Nephron progenitor cell (in vitro differentiated cells): ENCODE results near the gene TIMM10B.
A peak's percentile ranks its signal among the peaks of the same experiment; 100 is the strongest.

Experiments
- DNase-seq: peaks from one replicate; pipeline ENCODE4 v3.0.0; 2021
- H3K27ac Mint-ChIP-seq: 2 replicates; pipeline ENCODE4 v1.8.0; 2021; ENCODE audit warnings: mild to moderate bottlenecking, moderate library complexity, mixed read lengths
- H3K27me3 Mint-ChIP-seq: 2 replicates; pipeline ENCODE4 v1.8.0; 2021; ENCODE audit warnings: mild to moderate bottlenecking, low read depth, mixed read lengths; ENCODE audit not compliant: poor library complexity
- H3K36me3 Mint-ChIP-seq: 2 replicates; pipeline ENCODE4 v1.8.0; 2021; ENCODE audit warnings: low read depth, mixed read lengths
- H3K4me1 Mint-ChIP-seq: 2 replicates; pipeline ENCODE4 v1.8.0; 2021; ENCODE audit warnings: mixed read lengths
- H3K4me3 Mint-ChIP-seq: 2 replicates; pipeline ENCODE4 v1.8.0; 2021; ENCODE audit warnings: mild to moderate bottlenecking, moderate library complexity, mixed read lengths
- H3K9me3 Mint-ChIP-seq: 2 replicates; pipeline ENCODE4 v1.8.0; 2021; ENCODE audit warnings: mild to moderate bottlenecking, moderate library complexity, mixed read lengths
- TF ChIP-seq, protein P1 (sequence below): fragments of 200-600 bp; sonication (generic); IDR thresholded peaks from 2 replicates; pipeline ENCODE4 v1.5.0; 2021; ENCODE audit warnings: antibody characterized with exemption

The TIMM10B gene, protein sequence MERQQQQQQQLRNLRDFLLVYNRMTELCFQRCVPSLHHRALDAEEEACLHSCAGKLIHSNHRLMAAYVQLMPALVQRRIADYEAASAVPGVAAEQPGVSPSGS

DNA sequence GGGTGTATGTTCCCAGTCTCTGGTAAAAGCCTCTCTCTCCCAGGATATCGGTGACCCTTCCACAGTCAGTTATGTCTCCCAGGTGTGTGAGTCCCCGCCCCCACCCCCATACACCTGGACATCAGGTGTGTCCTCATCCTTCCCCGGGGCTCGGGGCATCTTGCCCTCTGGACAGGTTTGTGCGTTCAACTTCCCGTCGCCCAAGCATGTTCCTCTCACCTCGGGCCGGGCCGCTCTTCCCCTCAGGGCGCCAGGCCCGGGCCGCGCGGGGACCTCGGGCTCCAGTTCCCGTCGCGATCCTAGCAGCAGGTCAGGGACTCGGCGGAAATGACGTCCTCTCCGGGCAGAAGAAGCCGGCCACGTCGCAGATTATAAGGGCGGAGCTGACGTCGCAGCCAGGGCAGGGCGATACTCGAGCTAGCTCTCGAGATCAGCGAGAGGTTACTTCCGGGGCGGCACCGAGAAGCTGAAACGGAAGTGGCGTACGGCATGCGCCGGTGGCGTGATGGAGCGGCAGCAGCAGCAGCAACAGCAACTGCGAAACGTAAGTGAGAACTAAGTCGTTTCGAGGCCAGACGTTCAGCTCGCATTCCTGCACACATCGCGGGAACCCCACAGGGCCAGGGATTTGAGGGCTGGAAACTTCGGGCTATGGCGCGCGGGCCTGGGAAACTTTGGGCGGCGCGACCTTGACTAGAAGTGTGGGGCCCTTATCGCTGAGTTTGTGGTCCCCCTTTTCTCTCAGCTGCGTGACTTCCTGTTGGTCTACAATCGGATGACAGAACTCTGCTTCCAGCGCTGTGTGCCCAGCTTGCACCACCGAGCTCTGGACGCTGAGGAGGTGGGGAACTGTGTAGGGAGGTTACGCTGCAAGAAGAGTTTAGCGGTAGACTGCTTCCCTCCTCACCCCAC, at the start of gene TIMM10B, which contains the start of gene ARFIP2:
Gene TIMM10B, plus strand, starts transcription at position 490 of the 912 bp plus-strand sequence. Its CDS starts 16 bp downstream, at position 506.
Gene ARFIP2, minus strand, starts transcription at position 320 of the 912 bp plus-strand sequence. CDS start 910 bp downstream, outside the sequence.
- Mint-ChIP-seq H3K36me3 (peaks cover 34% of the 10 kb centered on the region), H3K27ac (peak within 1 kb of the TSS; percentile 98), H3K4me1 (peaks cover 40% of the 10 kb centered on the region), H3K9me3 (no peaks in the 10 kb centered on the region), H3K4me3 (peak within 1 kb of the TSS; percentile 96), H3K27me3 (no peaks in the 10 kb centered on the region)
- DNase-seq, result peak; percentile 97
- TF ChIP-seq, protein P1, sequence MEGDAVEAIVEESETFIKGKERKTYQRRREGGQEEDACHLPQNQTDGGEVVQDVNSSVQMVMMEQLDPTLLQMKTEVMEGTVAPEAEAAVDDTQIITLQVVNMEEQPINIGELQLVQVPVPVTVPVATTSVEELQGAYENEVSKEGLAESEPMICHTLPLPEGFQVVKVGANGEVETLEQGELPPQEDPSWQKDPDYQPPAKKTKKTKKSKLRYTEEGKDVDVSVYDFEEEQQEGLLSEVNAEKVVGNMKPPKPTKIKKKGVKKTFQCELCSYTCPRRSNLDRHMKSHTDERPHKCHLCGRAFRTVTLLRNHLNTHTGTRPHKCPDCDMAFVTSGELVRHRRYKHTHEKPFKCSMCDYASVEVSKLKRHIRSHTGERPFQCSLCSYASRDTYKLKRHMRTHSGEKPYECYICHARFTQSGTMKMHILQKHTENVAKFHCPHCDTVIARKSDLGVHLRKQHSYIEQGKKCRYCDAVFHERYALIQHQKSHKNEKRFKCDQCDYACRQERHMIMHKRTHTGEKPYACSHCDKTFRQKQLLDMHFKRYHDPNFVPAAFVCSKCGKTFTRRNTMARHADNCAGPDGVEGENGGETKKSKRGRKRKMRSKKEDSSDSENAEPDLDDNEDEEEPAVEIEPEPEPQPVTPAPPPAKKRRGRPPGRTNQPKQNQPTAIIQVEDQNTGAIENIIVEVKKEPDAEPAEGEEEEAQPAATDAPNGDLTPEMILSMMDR, result no peak

DNA sequence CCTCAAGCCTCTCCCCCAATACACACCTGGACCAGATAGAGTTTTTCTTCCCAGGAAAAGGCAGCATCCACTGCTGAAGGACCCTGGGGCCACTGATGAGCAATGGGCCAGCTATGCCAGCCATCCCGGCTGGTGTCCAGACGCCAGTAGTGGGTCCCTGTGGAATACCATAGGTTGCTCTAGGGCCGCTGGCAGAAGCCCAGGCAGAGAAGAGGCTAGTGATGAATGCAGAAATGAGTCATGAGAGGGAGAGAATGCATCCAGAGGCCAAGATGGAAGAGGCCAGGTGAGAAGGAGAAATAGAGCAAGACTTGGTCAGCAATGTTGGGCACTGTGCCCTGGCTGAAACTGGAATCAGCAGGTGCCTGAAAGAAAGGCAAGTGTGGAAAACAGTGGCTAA, 49.4 kb upstream of the TIMM10B start:
- H3K9me3 Mint-ChIP-seq, result no peaks in the 10 kb centered on the region
- no peak for DNase-seq
- no peaks in the 10 kb centered on the region for H3K4me1 Mint-ChIP-seq
- H3K27me3 Mint-ChIP-seq, result peaks cover 14% of the 10 kb centered on the region
- H3K27ac Mint-ChIP-seq, result no peak overlapping the region
- TF ChIP-seq, protein P1, result no peak
- no peaks in the 10 kb centered on the region for H3K36me3 Mint-ChIP-seq
- H3K4me3 Mint-ChIP-seq, result no peak overlapping the region

DNA sequence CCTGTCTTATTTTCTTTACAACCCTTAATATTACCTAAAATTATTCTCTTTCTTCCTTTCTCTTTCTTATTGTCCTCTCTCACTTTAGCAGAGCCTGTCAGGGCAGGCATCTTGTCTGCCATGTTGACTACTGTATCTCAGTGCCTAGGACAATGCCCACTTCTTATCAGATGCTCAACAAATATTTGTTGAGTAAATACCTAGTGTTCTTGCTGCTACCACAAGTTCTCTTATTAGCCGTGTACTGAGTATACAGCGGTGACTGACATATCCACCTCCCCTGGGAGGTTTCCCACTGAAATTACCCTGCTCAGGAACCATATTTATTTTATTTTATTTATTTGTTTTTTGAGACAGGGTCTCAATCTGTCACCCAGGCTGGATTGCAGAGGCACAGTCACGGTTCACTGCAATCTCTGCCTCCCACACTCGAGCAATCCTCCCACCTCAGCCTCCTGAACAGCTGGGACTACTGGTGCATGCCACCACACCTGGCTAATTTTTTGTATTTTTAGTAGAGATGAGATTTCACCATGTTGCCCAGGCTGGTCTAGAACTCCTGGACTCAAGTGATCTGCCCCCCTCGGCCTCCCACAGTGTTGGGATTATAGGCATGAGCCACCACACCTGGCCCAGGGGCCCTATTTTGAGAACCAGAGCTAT, 47.2 kb upstream of the TIMM10B start:
- TF ChIP-seq, protein P1, result no peak
- no peak for DNase-seq
- H3K36me3 Mint-ChIP-seq, result no peaks in the 10 kb centered on the region
- H3K27me3 Mint-ChIP-seq, result peaks cover 6% of the 10 kb centered on the region
- H3K27ac Mint-ChIP-seq, result no peak overlapping the region
- no peaks in the 10 kb centered on the region for H3K9me3 Mint-ChIP-seq
- no peaks in the 10 kb centered on the region for H3K4me1 Mint-ChIP-seq
- H3K4me3 Mint-ChIP-seq, result no peak overlapping the region

DNA sequence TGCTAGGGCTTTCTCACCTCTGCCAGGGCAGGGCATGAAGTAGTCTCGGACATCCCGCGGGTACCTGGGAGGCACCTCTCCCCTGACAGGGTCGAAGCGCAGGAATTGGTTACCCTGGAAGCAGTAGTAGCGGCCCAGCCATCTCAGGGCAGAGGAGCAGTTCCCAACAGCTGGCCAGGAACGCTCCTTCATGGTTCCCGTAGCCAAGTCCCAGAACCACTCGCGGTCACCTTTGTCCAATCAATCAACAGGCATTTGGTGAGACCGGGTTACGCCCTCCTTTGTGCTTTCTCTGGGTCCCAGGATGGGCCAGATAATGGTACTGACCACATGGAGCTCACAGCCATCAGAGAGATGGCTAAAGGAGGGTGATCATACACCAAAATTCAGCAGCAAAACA, 43.9 kb upstream of the TIMM10B start:
- Mint-ChIP-seq H3K36me3 (no peaks in the 10 kb centered on the region), H3K4me1 (no peaks in the 10 kb centered on the region), H3K27me3 (peaks cover 3% of the 10 kb centered on the region), H3K4me3 (no peak overlapping the region), H3K9me3 (no peaks in the 10 kb centered on the region), H3K27ac (no peak overlapping the region)
- DNase-seq, result no peak
- TF ChIP-seq, protein P1, result no peak

DNA sequence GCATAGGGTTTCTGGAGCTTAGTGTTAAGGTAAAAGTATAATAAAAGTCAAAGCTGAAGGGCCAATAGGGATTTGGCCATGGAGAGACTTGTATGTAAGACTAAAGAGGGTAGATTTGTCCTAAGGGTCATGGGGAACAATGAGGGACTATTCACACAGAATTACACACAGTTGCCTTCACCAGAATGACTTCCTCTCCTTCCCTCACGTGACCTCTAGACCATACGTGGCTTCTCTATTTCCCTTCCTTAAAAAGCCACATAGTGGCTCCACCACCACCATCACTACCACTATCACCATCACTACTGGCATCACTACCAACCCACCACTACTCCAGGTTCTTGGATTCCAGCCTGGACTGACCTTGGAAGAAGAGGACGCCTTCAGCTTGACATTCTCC, 43.3 kb upstream of the TIMM10B start:
- H3K27ac Mint-ChIP-seq, result no peak overlapping the region
- H3K9me3 Mint-ChIP-seq, result no peaks in the 10 kb centered on the region
- H3K27me3 Mint-ChIP-seq, result no peaks in the 10 kb centered on the region
- H3K36me3 Mint-ChIP-seq, result no peaks in the 10 kb centered on the region
- H3K4me3 Mint-ChIP-seq, result no peak overlapping the region
- no peaks in the 10 kb centered on the region for H3K4me1 Mint-ChIP-seq
- TF ChIP-seq, protein P1, result no peak
- no peak for DNase-seq
